NCI-H1105 (cell line): ENCODE results near the gene CGGBP1.

Experiments used
- DNase-seq: peaks from one replicate; lab custom pipeline; 2025; lab: John Stamatoyannopoulos, UW

Gene CGGBP1, protein sequence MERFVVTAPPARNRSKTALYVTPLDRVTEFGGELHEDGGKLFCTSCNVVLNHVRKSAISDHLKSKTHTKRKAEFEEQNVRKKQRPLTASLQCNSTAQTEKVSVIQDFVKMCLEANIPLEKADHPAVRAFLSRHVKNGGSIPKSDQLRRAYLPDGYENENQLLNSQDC

DNA sequence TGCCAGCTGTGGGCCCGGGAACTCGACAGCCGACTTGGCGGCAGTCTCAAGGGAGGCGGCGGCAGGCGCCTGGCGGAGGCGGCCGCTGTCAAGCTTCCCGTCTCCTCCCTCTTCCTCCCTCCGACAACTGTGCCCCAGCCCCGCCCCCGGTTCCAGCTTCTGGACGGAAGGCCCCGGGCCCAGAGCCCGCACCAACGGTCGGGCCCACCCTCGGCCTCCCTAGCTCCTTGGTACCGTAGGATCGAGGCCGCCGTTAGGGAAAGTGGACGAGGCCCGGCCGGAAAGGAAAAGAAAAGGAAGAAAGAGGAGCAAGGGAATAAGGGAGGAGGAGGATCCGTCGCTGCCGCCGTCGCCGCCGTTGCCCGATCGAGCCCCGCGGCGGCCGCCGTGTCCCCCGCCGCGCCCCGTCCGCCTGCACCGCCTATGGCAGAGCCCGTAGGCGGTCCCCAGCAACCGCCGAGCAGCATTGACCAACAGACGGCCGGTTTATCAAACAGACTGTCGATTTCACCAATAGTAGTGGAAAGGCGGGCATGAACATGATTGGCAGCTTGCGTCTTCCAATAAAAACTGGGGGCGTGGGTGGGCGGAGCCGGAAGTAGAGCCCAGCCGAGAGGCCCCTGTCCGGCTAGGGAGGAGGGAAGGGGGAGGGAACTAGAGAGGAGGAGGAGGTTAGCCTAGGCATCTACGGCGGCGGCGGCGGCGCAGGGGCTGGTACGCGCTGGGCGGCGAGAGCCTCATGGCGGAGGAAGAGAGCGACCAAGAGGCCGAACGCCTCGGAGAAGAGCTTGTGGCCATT, at the start of gene CGGBP1, which contains the start of gene ZNF654:
TSS of gene CGGBP1 (minus strand) at position 425 of the 799 bp plus-strand sequence. CDS start 3,029 bp downstream, outside the sequence.
TSS of gene ZNF654 (plus strand) at position 675 of the 799 bp plus-strand sequence. CDS start at position 740, 65 bp downstream.
- DNase-seq = peak; percentile 94

DNA sequence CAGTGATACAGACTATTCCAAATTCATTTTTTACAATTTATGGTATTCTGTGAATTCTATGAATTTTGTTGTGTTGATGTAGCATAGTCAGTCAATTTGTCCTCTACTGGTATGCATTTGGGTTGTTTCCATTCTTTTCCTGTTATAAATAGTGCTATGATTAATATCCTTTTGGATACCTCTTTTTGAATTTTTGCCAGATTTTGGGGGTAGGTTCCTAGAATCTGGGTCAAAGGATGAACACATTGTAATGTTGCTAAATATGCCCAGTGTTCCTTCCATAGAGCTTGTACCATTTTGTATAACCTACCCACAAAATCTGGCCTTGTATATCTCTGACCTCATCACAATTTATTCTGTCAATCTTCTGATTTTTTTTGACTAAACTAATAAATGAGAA, 46.5 kb upstream of the CGGBP1 start:
- no peak for DNase-seq

- no peak for DNase-seq
Measured at GRCh38 chr3:88101142-88101541, 42.3 kb upstream of the CGGBP1 start.

- no peak for DNase-seq
Measured at GRCh38 chr3:88093266-88093665, 34.5 kb upstream of the CGGBP1 start.

- no peak for DNase-seq
Measured at GRCh38 chr3:88092270-88092669, 33.5 kb upstream of the CGGBP1 start.

DNA sequence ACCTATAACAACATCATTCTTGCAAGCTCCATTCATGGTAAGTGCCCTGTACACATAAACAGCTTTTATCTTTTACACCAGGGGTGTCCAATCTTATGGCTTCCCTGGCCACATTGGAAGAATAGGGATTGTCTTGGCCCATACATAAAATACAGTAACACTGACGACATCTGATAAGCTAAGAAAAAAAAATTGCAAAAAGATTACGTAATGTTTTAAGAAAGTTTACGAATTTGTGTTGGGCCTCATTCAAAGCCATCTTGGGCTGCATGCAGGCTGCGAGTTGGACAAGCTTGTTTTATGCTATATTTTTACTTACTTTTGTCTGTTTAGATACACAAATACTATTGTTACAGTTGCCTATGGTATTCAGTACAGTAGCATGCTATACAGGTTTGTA, 31.9 kb upstream of the CGGBP1 start:
- DNase-seq = no peak

DNA sequence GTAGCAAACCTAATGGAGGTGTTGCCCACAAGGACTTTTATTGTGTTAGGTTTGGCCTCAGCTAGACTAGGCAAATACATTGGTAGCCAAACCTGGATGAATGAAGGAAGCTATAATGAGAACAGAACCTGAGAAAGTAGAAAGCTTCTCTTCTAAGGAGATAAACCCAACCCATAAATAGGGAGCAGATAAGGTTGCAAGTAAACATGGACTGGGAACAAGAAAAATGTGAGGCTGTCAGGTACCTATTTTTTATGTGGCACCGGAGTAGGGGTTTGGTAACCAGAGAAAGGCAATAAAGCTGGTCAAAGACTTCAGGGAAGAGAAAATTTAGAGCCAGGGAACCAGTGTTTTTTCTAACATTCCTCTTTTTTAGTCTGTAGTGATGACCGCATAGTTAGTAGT, 25.3 kb upstream of the CGGBP1 start:
- no peak for DNase-seq

GRCh38 chr3:88082854-88083253, 24.0 kb upstream of the CGGBP1 start:
- no peak for DNase-seq

- DNase-seq = no peak
Measured at GRCh38 chr3:88078932-88079331, 20.1 kb upstream of the CGGBP1 start.

DNA sequence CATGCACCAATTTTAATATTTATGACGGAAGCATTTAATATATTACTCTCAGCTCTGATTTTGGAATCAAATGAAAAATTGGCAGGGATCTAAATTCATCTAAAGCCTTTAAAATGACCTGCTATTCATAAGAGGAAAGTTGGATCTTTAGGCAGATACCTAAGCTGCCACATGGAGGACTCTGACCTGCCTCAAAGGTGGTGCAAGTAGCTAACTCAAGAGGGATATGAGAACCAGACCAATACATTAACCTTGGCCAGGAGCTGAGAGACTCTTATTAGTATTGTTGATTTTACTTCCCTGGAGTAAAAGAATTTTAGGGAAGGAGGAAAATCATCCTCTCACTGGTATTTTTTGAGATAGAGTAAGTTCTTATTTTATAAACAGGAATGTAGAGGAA, 17.9 kb upstream of the CGGBP1 start:
- no peak for DNase-seq

- no peak for DNase-seq
Measured at GRCh38 chr3:88075497-88075896, 16.7 kb upstream of the CGGBP1 start.

GRCh38 chr3:88075072-88075471, 16.3 kb upstream of the CGGBP1 start:
- no peak for DNase-seq

DNA sequence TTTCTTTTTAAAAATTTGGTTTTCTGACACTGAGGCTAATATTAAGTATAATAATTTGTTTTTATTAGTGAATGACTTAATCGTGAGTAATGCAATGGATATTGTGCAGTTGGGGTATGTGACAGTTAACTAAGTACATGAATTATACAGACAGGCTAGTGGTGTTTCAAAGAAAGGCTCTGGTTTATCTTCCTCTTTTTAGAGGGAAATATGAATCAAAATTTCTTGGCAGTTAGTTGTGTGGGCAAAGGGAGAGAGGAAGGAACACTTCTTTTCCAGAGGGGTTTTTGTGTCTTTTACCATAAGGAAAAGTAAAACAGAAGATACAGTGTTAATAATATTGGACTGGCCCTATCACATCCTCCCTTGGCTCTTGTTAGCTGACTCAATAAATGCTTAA, 2.9 kb upstream of the CGGBP1 start:
- DNase-seq = no peak

GRCh38 chr3:88059380-88060170, 770 bp upstream of the CGGBP1 start:
- no peak for DNase-seq

- no peak for DNase-seq
Measured at GRCh38 chr3:88058306-88058580, 562 bp downstream of the CGGBP1 start.

GRCh38 chr3:88057630-88058305, 1.0 kb downstream of the CGGBP1 start:
- DNase-seq = no peak

GRCh38 chr3:88046766-88047165, 12.0 kb downstream of the CGGBP1 start:
- no peak for DNase-seq

DNA sequence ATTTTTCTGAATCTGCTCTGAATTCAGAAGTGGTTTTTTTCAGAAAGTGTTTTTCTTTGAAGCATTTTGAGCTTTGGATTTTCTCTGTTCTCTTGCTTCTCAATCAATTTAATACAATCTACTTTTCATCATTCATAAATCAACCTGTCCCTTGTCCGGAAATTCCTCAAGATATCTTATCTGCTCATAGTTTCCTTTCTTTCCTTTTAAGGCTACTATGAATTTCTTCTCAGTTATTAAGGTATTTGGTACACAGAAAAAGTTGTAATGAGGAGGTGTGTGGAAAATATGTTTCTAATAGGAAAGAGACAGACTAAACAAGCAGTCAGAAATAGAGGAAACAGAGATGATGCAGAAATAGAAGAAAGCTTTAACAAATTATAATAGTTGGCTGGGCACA, 14.4 kb downstream of the CGGBP1 start:
- DNase-seq = no peak

GRCh38 chr3:88041005-88041404, 17.8 kb downstream of the CGGBP1 start:
- DNase-seq = no peak

- DNase-seq = no peak
Measured at GRCh38 chr3:88040529-88040928, 18.3 kb downstream of the CGGBP1 start.

DNA sequence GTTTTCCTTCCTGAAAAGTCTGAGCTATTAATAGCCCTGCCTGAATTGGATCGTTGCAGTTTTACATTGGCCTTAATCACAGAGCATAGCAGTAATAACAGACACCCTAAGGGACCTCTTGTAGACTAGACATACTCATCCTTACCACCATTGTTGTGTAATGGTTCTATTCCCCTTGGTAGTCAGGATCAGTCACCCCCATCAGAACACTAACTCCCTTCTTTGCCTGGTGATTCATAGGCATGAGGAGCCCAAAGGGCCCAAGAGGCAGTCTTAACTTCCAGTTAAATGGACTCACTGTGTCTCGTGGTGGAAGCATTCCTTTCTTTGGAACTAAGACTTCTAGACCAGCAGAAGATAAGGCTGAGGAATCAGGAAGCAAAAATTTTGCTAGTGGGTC, 20.2 kb downstream of the CGGBP1 start:
- DNase-seq = no peak

GRCh38 chr3:88036221-88036620, 22.6 kb downstream of the CGGBP1 start:
- no peak for DNase-seq
